Uterus (tissue), 2 donors: ENCODE measurements around the gene RECQL.

ENCODE experiments used
- CTCF ChIP-seq, 4 experiments: fragments of 200-600 bp in 2 of 4; fragments of 450-650 bp in 2 of 4; sonication (generic) in 2 of 4; IDR thresholded peaks; one replicate each; pipeline ENCODE4 v1.5.1; 2016 to 2019; ENCODE audit warnings: antibody characterized with exemption in 4 of 4, mild to moderate bottlenecking in 2 of 4, moderate library complexity in 1 of 4
- POLR2A ChIP-seq, 2 donors: fragments of 450-650 bp; IDR thresholded peaks; one replicate each; pipeline ENCODE4 v1.6.1; 2016; ENCODE audit warnings: antibody characterized with exemption in 2 of 2, mild to moderate bottlenecking in 1 of 2, moderate library complexity in 1 of 2

GRCh38 chr12:21505888-21506287 is 4.5 kb upstream of the RECQL start:
- no peak for TF ChIP-seq CTCF (IDR thresholded peaks at IDR 0.05)
- no peak for TF ChIP-seq POLR2A (IDR thresholded peaks at IDR 0.05)
